ENCODE results near the gene CTSH.
"Not testable (repeated sequence)": the region's sequence is repeated elsewhere in the genome, so short reads cannot be mapped to it uniquely, and the experiment has no call there.

Gene CTSH

GRCh38 chr15:78921940-78922339 lies 22.9 kb downstream of the CTSH start:
- no peak for DNase-seq (ENCODE audit: low read depth)

GRCh38 chr15:78921517-78921916 lies 23.3 kb downstream of the CTSH start:
- DNase-seq (ENCODE audit: low read depth), result no peak

- DNase-seq (ENCODE audit: low read depth), result no peak
These were observed 27.0 kb downstream of the CTSH start for GRCh38 chr15:78917888-78918287.

GRCh38 chr15:78916088-78916487 lies 28.8 kb downstream of the CTSH start:
- no peak for DNase-seq (ENCODE audit: low read depth)

GRCh38 chr15:78915341-78916087 lies 29.3 kb downstream of the CTSH start:
- no peak for DNase-seq (ENCODE audit: low read depth)

GRCh38 chr15:78914027-78914764 lies 30.6 kb downstream of the CTSH start:
- no peak for DNase-seq (ENCODE audit: low read depth)

GRCh38 chr15:78913012-78913411 lies 31.8 kb downstream of the CTSH start:
- no peak for DNase-seq (ENCODE audit: low read depth)

GRCh38 chr15:78912316-78912715 lies 32.5 kb downstream of the CTSH start:
- no peak for DNase-seq (ENCODE audit: low read depth)

- no peak for DNase-seq (ENCODE audit: low read depth)
These were observed 34.6 kb downstream of the CTSH start for GRCh38 chr15:78910271-78910670.

GRCh38 chr15:78909791-78910228 lies 35.0 kb downstream of the CTSH start:
- DNase-seq (ENCODE audit: low read depth), result no peak

GRCh38 chr15:78909160-78909695 lies 35.6 kb downstream of the CTSH start:
- DNase-seq (ENCODE audit: low read depth), result no peak

GRCh38 chr15:78907577-78907976 lies 37.3 kb downstream of the CTSH start:
- DNase-seq (ENCODE audit: low read depth), result no peak

- DNase-seq (ENCODE audit: low read depth), result no peak
These were observed 38.6 kb downstream of the CTSH start for GRCh38 chr15:78906316-78906620.

GRCh38 chr15:78904599-78905358 lies 40.1 kb downstream of the CTSH start:
- DNase-seq (ENCODE audit: low read depth), result no peak

GRCh38 chr15:78902281-78903032 lies 42.4 kb downstream of the CTSH start:
- DNase-seq (ENCODE audit: low read depth), result not testable (repeated sequence)

- DNase-seq (ENCODE audit: low read depth), result not testable (repeated sequence)
These were observed 43.9 kb downstream of the CTSH start for GRCh38 chr15:78900819-78901533.

- no peak for DNase-seq (ENCODE audit: low read depth)
These were observed 46.3 kb downstream of the CTSH start for GRCh38 chr15:78898540-78898939.

GRCh38 chr15:78895471-78895870 lies 49.4 kb downstream of the CTSH start:
- DNase-seq (ENCODE audit: low read depth), result no peak

- no peak for DNase-seq (ENCODE audit: low read depth)
These were observed 51.3 kb downstream of the CTSH start for GRCh38 chr15:78893538-78893937.

- DNase-seq (ENCODE audit: low read depth), result no peak
These were observed 55.8 kb downstream of the CTSH start for GRCh38 chr15:78889000-78889399.

GRCh38 chr15:78881681-78882080 lies 63.2 kb downstream of the CTSH start:
- DNase-seq (ENCODE audit: low read depth), result no peak
